Esophagus (tissue), 2 donors: ENCODE results near the gene PTH2. TPM values are rescaled to one million over a fixed set of nuclear protein-coding genes. Genes with fewer than 3 reads are reported as not detected.
A peak's percentile ranks its signal among the peaks of the same experiment; 100 is the strongest.

Source experiments
- H3K27ac ChIP-seq, 2 donors: one replicate each; pipeline ENCODE4 v1.5.1; 2013; ENCODE audit warnings: low read depth in 2 of 2, mild to moderate bottlenecking in 2 of 2, inconsistent platforms in 1 of 2, low read length in 1 of 2, moderate library complexity in 1 of 2
- H3K27me3 ChIP-seq, 2 donors: one replicate each; pipeline ENCODE4 v1.6.1; 2013; ENCODE audit warnings: low read length in 2 of 2, control low read depth in 1 of 2, mild to moderate bottlenecking in 1 of 2; ENCODE audit not compliant: insufficient read depth in 2 of 2, control insufficient read depth in 1 of 2
- H3K36me3 ChIP-seq, 2 donors: one replicate each; pipeline ENCODE4 v1.6.1; 2013; ENCODE audit warnings: low read length in 1 of 2; ENCODE audit not compliant: control insufficient read depth in 2 of 2, insufficient read depth in 2 of 2
- H3K4me1 ChIP-seq, 2 donors: one replicate each; pipeline ENCODE4 v1.6.1; 2013; ENCODE audit warnings: low read length in 1 of 2; ENCODE audit not compliant: control insufficient read depth in 2 of 2, insufficient read depth in 2 of 2
- H3K4me3 ChIP-seq, 2 donors: one replicate each; pipeline ENCODE4 v1.5.1; 2013; ENCODE audit warnings: low read length in 2 of 2, mild to moderate bottlenecking in 2 of 2, low read depth in 1 of 2, moderate library complexity in 1 of 2
- H3K9me3 ChIP-seq, 2 donors: one replicate each; pipeline ENCODE4 v1.6.1; 2013; ENCODE audit warnings: mild to moderate bottlenecking in 2 of 2, low read depth in 1 of 2, low read length in 1 of 2, moderate library complexity in 1 of 2; ENCODE audit not compliant: control insufficient read depth in 2 of 2, insufficient read depth in 1 of 2
- WGBS, 2 donors: extraction: QIAGEN DNeasy Blood & Tissue Kit; methylation state at CpG; one replicate each; pipeline ENCODE4 v1.1.7; 2013; 5-methylcytosine and 5-hydroxymethylcytosine counted together
- polyA plus RNA-seq, 2 donors: library from polyadenylated mRNA; stranded (reverse); fragments of 200-250 nt; gene quantifications; one replicate each; pipeline ENCODE4 v1.2.3, GENCODE V29; 2013
- donor health status: healthy with polysubstance abuse.
- donor health status: Bipolar disorder and iron deficiency.

The PTH2 gene
- polyA plus RNA-seq, 2 donors: not detected

DNA sequence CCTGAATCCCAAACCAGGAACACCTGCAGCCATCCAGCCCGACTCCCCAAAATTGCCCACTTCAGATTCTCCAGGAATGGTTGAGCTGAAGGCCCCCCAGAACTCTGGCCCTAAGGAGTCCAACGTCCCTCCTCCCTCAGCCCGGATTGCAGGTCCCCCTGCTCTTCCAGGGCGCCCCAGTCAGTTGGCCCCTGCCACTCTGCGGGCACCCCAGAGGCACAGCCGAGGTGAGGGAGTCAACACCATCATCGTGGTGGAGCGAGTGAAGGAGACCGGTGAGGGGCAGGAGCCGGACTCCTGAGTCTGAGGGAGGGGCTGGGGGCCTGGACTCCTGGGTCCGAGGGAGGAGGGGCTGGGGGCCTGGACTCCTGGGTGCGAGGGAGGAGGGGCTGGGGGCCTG is 4.1 kb upstream of the PTH2 start:
- Histone ChIP-seq H3K27ac (no peak overlapping the region), H3K4me1 (peaks cover 2 to 9% of the 10 kb centered on the region in 2 donors), H3K9me3 (peaks cover 0 to 7% of the 10 kb centered on the region in 2 donors), H3K36me3 (no peaks in the 10 kb centered on the region), H3K4me3 (no peak overlapping the region), H3K27me3 (peaks cover 0 to 36% of the 10 kb centered on the region in 2 donors)
- 50 to 53% methylated on average over 12 of the region's 12 CpGs for WGBS, 2 donors

DNA sequence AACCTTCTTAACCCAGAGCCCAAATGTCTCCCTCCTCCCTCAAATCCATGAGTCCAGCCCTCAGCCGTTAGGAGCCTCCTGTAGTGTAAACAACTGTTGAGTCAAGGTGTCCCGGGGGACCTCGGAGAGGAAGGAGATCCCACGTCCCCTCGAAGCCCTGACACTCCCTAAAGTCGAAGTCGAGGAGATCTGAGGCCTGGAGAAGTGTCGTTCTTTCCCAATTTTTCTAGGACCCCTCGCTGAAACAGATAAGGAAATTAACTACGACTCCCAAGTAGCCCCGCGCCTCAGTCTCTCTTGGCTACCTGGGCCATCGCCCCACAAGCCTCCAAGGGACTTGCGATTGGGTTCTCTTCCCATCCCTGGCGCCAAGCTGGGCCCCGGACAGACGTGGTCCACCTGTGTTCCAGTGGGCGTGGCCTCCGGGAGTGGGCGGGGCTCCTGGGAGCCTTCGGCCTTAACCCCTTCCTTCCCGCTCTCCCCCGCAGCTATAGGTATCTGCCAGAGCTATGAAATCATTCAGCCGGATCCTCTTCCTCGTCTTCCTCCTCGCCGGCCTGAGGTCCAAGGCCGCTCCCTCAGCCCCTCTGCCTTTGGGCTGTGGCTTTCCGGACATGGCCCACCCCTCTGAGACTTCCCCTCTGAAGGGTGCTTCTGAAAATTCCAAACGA is 2.8 kb upstream of the PTH2 start:
- H3K4me1 ChIP-seq: peaks cover 2 to 14% of the 10 kb centered on the region in 2 donors
- no peak overlapping the region for H3K27ac ChIP-seq
- WGBS, 2 donors: 3 to 5% methylated on average over 30 of the region's 30 CpGs
- no peaks in the 10 kb centered on the region for H3K9me3 ChIP-seq
- H3K36me3 ChIP-seq: no peaks in the 10 kb centered on the region
- H3K4me3 ChIP-seq: no peak overlapping the region
- H3K27me3 ChIP-seq: peaks cover 0 to 34% of the 10 kb centered on the region in 2 donors

DNA sequence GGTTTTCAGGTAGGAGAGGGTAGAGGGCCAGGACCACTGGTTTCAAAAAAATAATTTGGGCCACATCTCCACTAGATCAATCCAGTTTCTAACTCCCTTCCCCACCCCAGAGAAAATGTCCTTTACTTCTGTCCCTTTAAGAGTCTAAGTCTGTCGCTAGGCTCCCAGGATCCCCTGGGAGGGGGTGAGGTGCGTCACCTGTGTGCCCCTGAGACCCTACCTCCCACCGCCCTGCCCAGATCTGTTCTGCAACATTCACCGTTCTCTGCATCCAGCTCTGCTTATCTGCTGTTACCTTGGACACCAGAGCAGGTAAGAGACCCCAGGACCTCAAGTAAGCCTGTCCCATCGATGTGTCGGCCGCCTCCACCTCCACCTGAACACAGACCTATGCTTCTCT is 1.9 kb upstream of the PTH2 start, which contains the start of gene GFY:
Gene GFY (plus strand): TSS at position 211 of the 400 bp plus-strand sequence. CDS start 1,043 bp downstream, outside the sequence.
- no peaks in the 10 kb centered on the region for H3K9me3 ChIP-seq
- peaks cover 2 to 16% of the 10 kb centered on the region in 2 donors for H3K4me1 ChIP-seq
- WGBS, 2 donors: 45 to 55% methylated on average over 7 of the region's 7 CpGs
- H3K27me3 ChIP-seq: peaks cover 0 to 34% of the 10 kb centered on the region in 2 donors
- no peak within 1 kb of the TSS for H3K4me3 ChIP-seq
- H3K27ac ChIP-seq: no peak within 1 kb of the TSS
- no peaks in the 10 kb centered on the region for H3K36me3 ChIP-seq

DNA sequence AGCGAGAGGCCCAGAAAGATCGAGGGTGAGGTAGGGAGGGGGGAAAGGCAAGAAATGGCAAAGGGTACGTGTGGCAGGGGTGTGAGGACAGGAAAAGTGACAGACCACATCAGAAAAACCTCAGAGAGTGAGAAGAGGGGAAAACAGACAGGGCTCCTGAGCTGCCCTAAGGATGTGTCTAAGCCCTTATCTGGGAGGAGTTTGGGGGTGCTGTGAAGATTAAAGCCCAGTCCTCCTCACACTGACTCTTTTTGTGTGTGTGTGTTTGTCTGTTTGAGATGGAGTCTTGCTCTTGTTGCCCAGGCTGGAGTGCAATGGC is 703 bp upstream of the PTH2 start:
- no peaks in the 10 kb centered on the region for H3K9me3 ChIP-seq
- H3K36me3 ChIP-seq: no peaks in the 10 kb centered on the region
- WGBS, 2 donors: 6 to 17% methylated on average over 3 of the region's 3 CpGs
- peaks cover 2 to 16% of the 10 kb centered on the region in 2 donors for H3K4me1 ChIP-seq
- peaks cover 0 to 34% of the 10 kb centered on the region in 2 donors for H3K27me3 ChIP-seq
- H3K4me3 ChIP-seq: no peak overlapping the region
- H3K27ac ChIP-seq: no peak overlapping the region

DNA sequence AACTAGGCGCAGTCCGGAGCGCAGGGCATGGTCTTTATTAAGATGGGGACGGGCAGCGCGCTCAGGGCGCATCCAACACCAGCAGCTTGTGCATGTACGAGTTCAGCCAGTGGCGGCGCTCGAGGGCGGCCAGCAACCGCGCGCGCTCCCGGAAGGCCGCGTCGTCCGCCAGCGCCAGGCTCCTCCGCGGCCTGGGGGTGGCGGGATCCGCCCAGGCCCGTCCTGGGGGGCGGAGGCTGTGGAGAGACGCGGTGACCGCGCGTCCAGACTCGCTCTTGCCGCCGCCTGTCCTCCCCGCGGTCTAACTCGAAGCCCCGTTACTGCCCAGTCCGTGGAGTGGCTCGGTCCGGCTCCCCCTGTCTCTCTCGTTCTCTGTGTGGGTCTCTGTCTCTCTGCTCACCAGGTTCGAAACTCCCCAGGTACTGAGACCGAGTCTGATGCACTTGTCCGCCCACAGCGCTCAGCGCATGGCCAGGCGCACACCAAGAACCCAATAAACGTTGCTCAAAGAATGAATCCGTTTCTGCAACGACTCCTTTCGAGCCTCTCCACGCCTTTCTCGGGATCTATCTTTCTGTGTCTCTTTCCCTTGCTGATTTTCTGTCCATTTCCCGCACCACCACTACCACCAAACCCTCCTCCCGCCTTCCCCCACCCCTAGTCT is 702 bp downstream of the PTH2 start:
- WGBS, 2 donors: 2 to 6% methylated on average over 48 to 58 of the region's 58 CpGs
- Histone ChIP-seq H3K36me3 (no peaks in the 10 kb centered on the region), H3K4me1 (peaks cover 2 to 12% of the 10 kb centered on the region in 2 donors), H3K27ac (no peak overlapping the region), H3K4me3 (peak overlapping the region; percentile 5 to 10), H3K9me3 (no peaks in the 10 kb centered on the region), H3K27me3 (peaks cover 0 to 30% of the 10 kb centered on the region in 2 donors)

DNA sequence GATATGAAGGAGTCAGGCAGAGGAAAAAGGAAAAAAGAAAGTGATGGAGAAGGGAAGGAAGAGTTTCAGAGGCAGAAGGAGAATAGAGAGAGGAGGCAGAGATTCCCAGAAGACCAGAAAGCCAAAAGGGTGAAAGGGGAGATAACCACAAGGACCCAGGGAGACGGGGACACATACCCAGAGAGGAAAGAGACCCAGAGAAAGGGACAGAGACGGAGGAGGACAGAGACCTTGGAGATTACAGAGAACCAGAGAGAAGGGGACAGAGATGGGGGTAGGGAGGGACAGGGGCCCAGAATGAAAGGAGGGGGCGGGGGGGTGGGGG is 1.4 kb downstream of the PTH2 start:
- no peak overlapping the region for H3K4me3 ChIP-seq
- H3K4me1 ChIP-seq: peaks cover 2 to 12% of the 10 kb centered on the region in 2 donors
- no peaks in the 10 kb centered on the region for H3K9me3 ChIP-seq
- H3K36me3 ChIP-seq: no peaks in the 10 kb centered on the region
- H3K27me3 ChIP-seq: peaks cover 0 to 27% of the 10 kb centered on the region in 2 donors
- H3K27ac ChIP-seq: no peak overlapping the region
- WGBS, 2 donors: 25 to 33% methylated on average over 3 of the region's 3 CpGs

DNA sequence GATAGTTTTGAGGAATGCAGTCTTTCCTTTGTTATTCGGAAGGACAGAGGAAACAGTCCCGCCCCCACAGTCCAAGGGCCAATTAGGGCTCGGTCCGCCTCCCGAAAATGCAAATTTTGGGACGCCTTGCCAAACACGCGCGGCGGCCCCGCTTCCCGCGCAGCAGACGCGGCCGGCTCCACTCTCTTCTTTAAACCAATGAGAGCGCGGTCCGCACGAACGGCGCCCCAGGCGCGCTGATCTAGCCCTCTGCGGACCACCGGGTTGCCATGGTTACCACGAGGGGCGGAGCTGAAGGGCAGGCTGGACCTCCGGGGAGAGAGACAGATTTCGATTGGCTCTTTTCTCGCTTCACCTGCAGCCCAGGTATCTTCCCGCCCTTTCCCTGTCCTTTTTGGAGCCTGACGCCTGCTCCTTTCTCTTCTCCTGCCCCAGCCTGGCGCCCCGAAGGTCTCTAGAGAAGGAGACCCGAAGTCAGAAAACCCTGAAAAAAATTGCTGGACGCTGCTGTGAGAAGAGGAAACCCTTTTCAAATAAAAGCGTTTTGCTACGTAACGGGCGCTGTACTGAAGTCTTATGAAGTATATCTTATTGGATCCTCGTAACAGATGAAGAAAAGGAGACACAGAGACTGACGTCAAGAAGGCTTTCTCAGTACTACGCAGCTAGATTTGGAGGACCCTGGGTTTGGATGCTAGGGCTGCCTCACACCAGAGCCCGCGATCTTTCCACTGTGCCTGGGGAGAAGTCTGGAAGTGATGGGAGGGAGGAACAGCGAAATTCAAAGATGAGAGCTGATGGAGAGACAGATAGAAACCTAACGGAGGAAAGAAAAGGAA is 2.0 kb downstream of the PTH2 start:
- Histone ChIP-seq H3K27me3 (peaks cover 0 to 27% of the 10 kb centered on the region in 2 donors), H3K9me3 (no peaks in the 10 kb centered on the region), H3K27ac (no peak overlapping the region), H3K4me1 (peaks cover 2 to 12% of the 10 kb centered on the region in 2 donors), H3K4me3 (peak overlapping the region; percentile 18 to 20), H3K36me3 (no peaks in the 10 kb centered on the region)
- WGBS, 2 donors: 9% methylated on average over 47 to 48 of the region's 48 CpGs

DNA sequence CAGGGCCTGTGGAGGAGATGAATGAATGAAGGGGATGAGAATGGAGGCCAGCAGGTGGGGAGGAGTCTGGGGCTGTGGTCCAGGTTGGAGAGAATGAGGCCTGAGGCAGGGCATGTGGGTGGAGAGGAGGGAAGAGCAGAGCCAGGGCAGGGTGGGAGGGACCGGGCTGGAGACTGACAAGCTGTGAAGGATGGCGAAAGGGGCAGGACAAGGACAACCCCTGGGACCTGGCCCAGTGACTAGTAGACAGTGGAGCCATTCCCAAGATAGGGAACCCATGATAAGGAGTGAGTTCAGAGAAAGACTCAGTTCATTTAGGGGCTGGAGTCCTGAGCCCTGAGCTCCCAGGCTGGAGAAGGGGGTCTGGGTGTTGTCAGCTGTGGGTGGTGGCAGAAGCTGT is 3.0 kb downstream of the PTH2 start:
- Histone ChIP-seq H3K27me3 (peaks cover 0 to 25% of the 10 kb centered on the region in 2 donors), H3K36me3 (no peaks in the 10 kb centered on the region), H3K4me3 (no peak overlapping the region), H3K9me3 (no peaks in the 10 kb centered on the region), H3K27ac (no peak overlapping the region), H3K4me1 (peaks cover 2 to 10% of the 10 kb centered on the region in 2 donors)
- WGBS, 2 donors: 73 to 94% methylated on average over 2 of the region's 2 CpGs

DNA sequence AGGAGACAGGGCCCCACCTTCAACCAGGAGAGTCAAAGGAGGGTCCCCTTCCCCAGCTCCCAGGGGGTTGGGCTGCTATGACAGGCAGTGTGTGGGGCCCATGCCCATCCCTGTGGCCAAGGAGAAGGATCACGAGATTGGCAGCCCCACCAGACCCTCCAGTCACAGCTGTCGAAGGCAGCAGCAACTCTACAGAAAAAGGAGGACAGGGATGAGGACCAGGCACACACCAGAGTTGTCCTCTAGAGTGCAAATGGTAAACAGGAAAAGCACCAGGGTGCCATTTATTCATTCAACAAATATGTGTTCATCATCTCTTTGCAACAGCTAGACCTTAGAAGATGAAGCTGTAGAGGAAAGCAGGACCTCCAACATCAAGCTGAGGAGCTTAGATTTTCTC is 4.1 kb downstream of the PTH2 start:
- peaks cover 2 to 10% of the 10 kb centered on the region in 2 donors for H3K4me1 ChIP-seq
- H3K36me3 ChIP-seq: no peaks in the 10 kb centered on the region
- H3K27me3 ChIP-seq: peaks cover 0 to 19% of the 10 kb centered on the region in 2 donors
- WGBS, 2 donors: 76 to 77% methylated on average over 2 of the region's 2 CpGs
- no peak overlapping the region for H3K4me3 ChIP-seq
- H3K27ac ChIP-seq: no peak overlapping the region
- no peaks in the 10 kb centered on the region for H3K9me3 ChIP-seq
